HG02798 (cell line): ENCODE measurements around the gene PKN2.
"Not testable (repeated sequence)": the region's sequence is repeated elsewhere in the genome, so short reads cannot be mapped to it uniquely, and the experiment has no call there.

Experiments used
- ATAC-seq: cut with Tn5 transposase; IDR thresholded peaks from one replicate; pipeline ENCODE4 v1.9.1; 2021; ENCODE audit warnings: mild to moderate bottlenecking; ENCODE audit not compliant: unreplicated experiment, poor library complexity

The PKN2 gene

GRCh38 chr1:88873737-88874349, 189.8 kb downstream of the PKN2 start:
- ATAC-seq, result no peak

- no peak for ATAC-seq
These were observed 191.5 kb downstream of the PKN2 start for GRCh38 chr1:88875595-88875994.

- ATAC-seq, result no peak
These were observed 192.7 kb downstream of the PKN2 start for GRCh38 chr1:88876573-88877365.

GRCh38 chr1:88877382-88877825, 193.3 kb downstream of the PKN2 start:
- peak; percentile 37 for ATAC-seq

GRCh38 chr1:88877911-88878310, 193.8 kb downstream of the PKN2 start:
- ATAC-seq, result no peak

- ATAC-seq, result no peak
These were observed 194.7 kb downstream of the PKN2 start for GRCh38 chr1:88878731-88879130.

GRCh38 chr1:88880717-88881116, 196.6 kb downstream of the PKN2 start:
- ATAC-seq, result not testable (repeated sequence)

GRCh38 chr1:88883156-88883555, 199.1 kb downstream of the PKN2 start:
- ATAC-seq, result no peak
